Hepatocyte (in vitro differentiated cells): ENCODE data around the gene CFD. TPM values are rescaled to one million over a fixed set of nuclear protein-coding genes. Genes with fewer than 3 reads are reported as not detected.

Experiments used
- DNase-seq: peaks from one replicate; pipeline ENCODE4 v3.0.0-alpha.2; 2016; ENCODE audit warnings: low spot score
- H2AFZ ChIP-seq: fragments of 200-600 bp; sonication (generic); 2 replicates; pipeline ENCODE4 v1.6.0; 2016; ENCODE audit warnings: antibody characterized with exemption, mild to moderate bottlenecking
- H3K27ac ChIP-seq: fragments of 200-600 bp; sonication (generic); 2 replicates; pipeline ENCODE4 v1.5.1; 2016; ENCODE audit warnings: mild to moderate bottlenecking
- H3K27me3 ChIP-seq: fragments of 200-600 bp; sonication (generic); 2 replicates; pipeline ENCODE4 v1.6.1; 2016
- H3K36me3 ChIP-seq: fragments of 200-600 bp; sonication (generic); replicated peaks from 2 replicates; pipeline ENCODE4 v1.5.1; 2016; ENCODE audit warnings: low read depth; ENCODE audit not compliant: insufficient read depth
- H3K4me1 ChIP-seq: fragments of 200-600 bp; sonication (generic); 2 replicates; pipeline ENCODE4 v1.5.1; 2016; ENCODE audit warnings: mild to moderate bottlenecking, moderate library complexity; ENCODE audit not compliant: insufficient read depth
- H3K4me2 ChIP-seq: fragments of 200-600 bp; sonication (generic); 2 replicates; pipeline ENCODE4 v1.6.0; 2016
- H3K4me3 ChIP-seq: fragments of 200-600 bp; sonication (generic); 2 replicates; pipeline ENCODE4 v1.5.1; 2016; ENCODE audit warnings: mild to moderate bottlenecking
- H3K79me2 ChIP-seq: fragments of 200-600 bp; sonication (generic); 2 replicates; pipeline ENCODE4 v1.6.0; 2017; ENCODE audit warnings: mild to moderate bottlenecking
- H3K9me2 ChIP-seq: fragments of 200-600 bp; sonication (generic); replicated peaks from 2 replicates; pipeline ENCODE4 v1.6.0; 2017; ENCODE audit warnings: mild to moderate bottlenecking; ENCODE audit not compliant: insufficient read depth
- H3K9me3 ChIP-seq: fragments of 200-600 bp; sonication (generic); 2 replicates; pipeline ENCODE4 v1.5.1; 2016; ENCODE audit warnings: low read depth, mild to moderate bottlenecking
- H4K20me1 ChIP-seq: fragments of 200-600 bp; sonication (generic); 2 replicates; pipeline ENCODE4 v1.6.0; 2016; ENCODE audit warnings: mild to moderate bottlenecking; ENCODE audit not compliant: insufficient read depth, poor library complexity, severe bottlenecking
- EZH2 ChIP-seq: fragments of 200-600 bp; sonication (generic); IDR thresholded peaks from 2 replicates; pipeline ENCODE4 v1.6.1; 2016; ENCODE audit warnings: antibody characterized with exemption, mild to moderate bottlenecking, borderline replicate concordance
- EZH2phosphoT487 ChIP-seq: fragments of 200-600 bp; sonication (generic); IDR thresholded peaks from one replicate; pipeline ENCODE4 v1.6.1; 2018; ENCODE audit warnings: antibody characterized with exemption, mild to moderate bottlenecking, low read depth, moderate library complexity; ENCODE audit not compliant: unreplicated experiment, severe bottlenecking
- WGBS: methylation state at CpG from one replicate; pipeline ENCODE4 v1.1.6; 2016; ENCODE audit warnings: low lambda C conversion rate; ENCODE audit errors: missing lambda C conversion rate; 5-methylcytosine and 5-hydroxymethylcytosine counted together
- polyA plus RNA-seq: library from polyadenylated mRNA; unstranded; fragments of >200 nt; fragmentation: Nextera tagmentation; extraction: Ambion mirVana; gene quantifications from 2 replicates; pipeline ENCODE4 v1.2.1, GENCODE V29; 2016
- total RNA-seq: library from RNA; depleted of rRNA; stranded (reverse); fragments of >200 nt; gene quantifications from 2 replicates; pipeline ENCODE4 v1.2.3, GENCODE V29; 2014
- TF ChIP-seq, protein P1 (sequence below): fragments of 200-600 bp; sonication (generic); IDR thresholded peaks from 2 replicates; pipeline ENCODE4 v1.5.1; 2016; ENCODE audit warnings: antibody characterized with exemption, mild to moderate bottlenecking; ENCODE audit not compliant: poor library complexity

Gene CFD
- total and polyA plus RNA-seq, 2 experiments from 2014 or later = 3.3 to 8.2 TPM

DNA sequence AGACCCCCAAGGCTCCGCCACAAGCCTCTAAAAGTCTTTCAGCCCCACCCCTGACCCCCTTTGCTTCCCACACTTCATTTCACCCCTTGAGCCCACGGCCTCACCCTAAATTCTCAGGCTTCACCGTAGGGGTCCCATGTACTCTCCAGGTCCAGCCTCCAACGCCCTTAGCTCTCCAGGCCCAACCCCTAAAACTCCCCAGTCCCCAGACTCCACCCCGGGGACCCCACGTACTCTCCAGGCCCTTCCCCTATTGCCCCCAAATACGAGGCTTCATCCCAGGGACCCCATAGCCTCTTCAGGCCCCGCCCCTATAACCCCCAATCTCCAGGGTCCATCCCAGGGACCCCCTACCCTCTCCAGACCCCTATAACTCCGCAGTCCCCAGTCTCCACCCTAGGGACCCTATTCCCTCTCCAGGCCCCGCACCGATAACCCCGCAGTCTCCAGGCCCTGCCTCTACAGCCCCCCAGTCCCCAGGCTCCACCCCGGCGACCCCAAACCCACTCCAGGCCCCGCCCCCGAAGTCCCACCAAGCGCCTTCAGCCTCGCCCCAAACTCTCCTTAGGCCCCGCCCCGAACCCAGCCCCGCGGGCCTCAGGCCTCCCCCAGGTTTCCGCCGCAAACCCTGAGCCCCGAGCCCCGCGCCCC lies 32.9 kb downstream of the CFD start:
- WGBS = 13% methylated on average over 9 of the region's 27 CpGs
- H2AFZ ChIP-seq = peak overlapping the region; percentile 59
- no peaks in the 10 kb centered on the region for H3K4me1 ChIP-seq
- no peaks in the 10 kb centered on the region for H3K27me3 ChIP-seq
- H3K4me3 ChIP-seq = peak overlapping the region; percentile 88
- no peaks in the 10 kb centered on the region for H3K9me2 ChIP-seq
- H4K20me1 ChIP-seq = no peaks in the 10 kb centered on the region
- TF ChIP-seq EZH2phosphoT487 (no peak), EZH2 (no peak)
- TF ChIP-seq, protein P1, sequence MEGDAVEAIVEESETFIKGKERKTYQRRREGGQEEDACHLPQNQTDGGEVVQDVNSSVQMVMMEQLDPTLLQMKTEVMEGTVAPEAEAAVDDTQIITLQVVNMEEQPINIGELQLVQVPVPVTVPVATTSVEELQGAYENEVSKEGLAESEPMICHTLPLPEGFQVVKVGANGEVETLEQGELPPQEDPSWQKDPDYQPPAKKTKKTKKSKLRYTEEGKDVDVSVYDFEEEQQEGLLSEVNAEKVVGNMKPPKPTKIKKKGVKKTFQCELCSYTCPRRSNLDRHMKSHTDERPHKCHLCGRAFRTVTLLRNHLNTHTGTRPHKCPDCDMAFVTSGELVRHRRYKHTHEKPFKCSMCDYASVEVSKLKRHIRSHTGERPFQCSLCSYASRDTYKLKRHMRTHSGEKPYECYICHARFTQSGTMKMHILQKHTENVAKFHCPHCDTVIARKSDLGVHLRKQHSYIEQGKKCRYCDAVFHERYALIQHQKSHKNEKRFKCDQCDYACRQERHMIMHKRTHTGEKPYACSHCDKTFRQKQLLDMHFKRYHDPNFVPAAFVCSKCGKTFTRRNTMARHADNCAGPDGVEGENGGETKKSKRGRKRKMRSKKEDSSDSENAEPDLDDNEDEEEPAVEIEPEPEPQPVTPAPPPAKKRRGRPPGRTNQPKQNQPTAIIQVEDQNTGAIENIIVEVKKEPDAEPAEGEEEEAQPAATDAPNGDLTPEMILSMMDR = no peak
- H3K4me2 ChIP-seq = peak overlapping the region; percentile 68
- DNase-seq = no peak
- H3K27ac ChIP-seq = peak overlapping the region; percentile 92
- peaks cover 20% of the 10 kb centered on the region for H3K79me2 ChIP-seq
- no peaks in the 10 kb centered on the region for H3K9me3 ChIP-seq
- no peaks in the 10 kb centered on the region for H3K36me3 ChIP-seq

GRCh38 chr19:892894-893689 lies 33.6 kb downstream of the CFD start, which contains the start of the genes MED16 and RNU6-9:
Gene MED16 (minus strand): TSS chr19:893187. CDS start chr19:891131, 2,056 bp downstream.
Gene RNU6-9 (plus strand): TSS chr19:893484.
- no peaks in the 10 kb centered on the region for H3K36me3 ChIP-seq

GRCh38 chr19:896434-896833 lies 37.0 kb downstream of the CFD start:
- Histone ChIP-seq H4K20me1 (no peaks in the 10 kb centered on the region), H3K9me2 (no peaks in the 10 kb centered on the region), H3K27ac (no peak overlapping the region), H3K4me1 (no peaks in the 10 kb centered on the region), H2AFZ (no peak overlapping the region), H3K27me3 (no peaks in the 10 kb centered on the region), H3K4me3 (no peak overlapping the region), H3K36me3 (no peaks in the 10 kb centered on the region), H3K79me2 (peaks cover 8% of the 10 kb centered on the region), H3K4me2 (no peak overlapping the region), H3K9me3 (no peaks in the 10 kb centered on the region)
- no peak for TF ChIP-seq EZH2phosphoT487
- TF ChIP-seq, protein P1 = no peak
- TF ChIP-seq EZH2 = no peak
- DNase-seq = no peak
- 86% methylated on average over 10 of the region's 10 CpGs for WGBS

More at GRCh38 chr19:892894-893689, 33.6 kb downstream of the CFD start, which contains the start of the genes MED16 and RNU6-9:
- Histone ChIP-seq H3K4me1 (no peaks in the 10 kb centered on the region), H2AFZ (peak within 1 kb of the TSS; percentile 59), H3K27ac (peak within 1 kb of the TSS; percentile 92), H3K4me3 (peak within 1 kb of the TSS; percentile 88), H3K9me2 (no peaks in the 10 kb centered on the region), H3K4me2 (peak within 1 kb of the TSS; percentile 68), H4K20me1 (no peaks in the 10 kb centered on the region), H3K27me3 (no peaks in the 10 kb centered on the region), H3K9me3 (no peaks in the 10 kb centered on the region), H3K79me2 (peaks cover 20% of the 10 kb centered on the region)
- no peak for TF ChIP-seq EZH2phosphoT487
- TF ChIP-seq, protein P1 = no peak
- TF ChIP-seq EZH2 = no peak
- 2% methylated on average over 62 of the region's 69 CpGs for WGBS
- DNase-seq = peak; percentile 98
